Subcutaneous adipose tissue (tissue), 4 donors: ENCODE results near the gene PLEK2. TPM values are rescaled to one million over a fixed set of nuclear protein-coding genes. Genes with fewer than 3 reads are reported as not detected.

Experiments used
- CTCF ChIP-seq: fragments of 450-650 bp; IDR thresholded peaks from one replicate; pipeline ENCODE4 v1.5.1; 2016; ENCODE audit warnings: low read depth, mild to moderate bottlenecking, control low read depth, antibody characterized with exemption, moderate library complexity
- total RNA-seq, 4 donors: library from RNA; depleted of rRNA; stranded (reverse); fragments of >200 nt; gene quantifications; one replicate each; pipeline ENCODE4 v1.1.0, GENCODE V29; 2016

PLEK2 gene
- total RNA-seq, 4 donors from 2014 or later: 0.49 to 4.9 (median 1.8) TPM; not detected in 1

GRCh38 chr14:67360470-67361206 is 51.3 kb downstream of the PLEK2 start:
- TF ChIP-seq CTCF: no peak

DNA sequence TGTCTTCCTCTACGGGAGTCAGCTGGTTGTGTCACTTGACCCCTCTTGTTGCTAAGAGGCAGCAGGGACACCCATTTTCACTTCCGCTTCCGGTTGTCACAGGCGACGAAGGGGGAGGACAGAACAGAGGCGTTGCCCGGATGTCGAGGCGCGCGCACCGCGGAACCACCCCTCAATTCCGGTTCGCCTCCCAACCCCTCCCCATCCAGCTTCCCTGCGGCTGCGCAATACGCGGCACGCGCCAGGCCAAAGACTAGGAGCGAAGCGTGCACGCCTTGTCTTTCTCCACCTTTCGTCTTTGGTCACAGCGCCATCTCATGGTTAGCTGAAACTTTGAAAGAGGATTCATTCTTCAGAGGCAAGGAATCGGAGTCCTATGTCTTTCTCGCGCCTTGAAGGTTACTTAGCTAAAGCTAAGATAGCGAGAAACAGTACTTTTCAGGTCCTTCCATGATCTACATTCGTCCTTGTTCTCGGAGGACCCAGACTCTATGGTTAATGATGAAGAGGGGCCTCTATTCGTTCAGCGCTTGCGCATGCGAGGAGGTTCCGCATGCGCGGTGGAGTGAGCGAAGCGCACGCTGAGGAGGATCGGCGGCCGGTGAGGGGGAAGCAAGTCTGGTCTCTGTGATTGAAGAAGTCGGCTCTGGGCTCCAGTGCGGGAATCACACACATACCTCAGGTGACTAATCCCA is 52.0 kb downstream of the PLEK2 start, which contains the start of the genes ATP6V1D and EIF2S1:
TSS of gene ATP6V1D (minus strand) at position 30 of the 695 bp plus-strand sequence. CDS start 106 bp downstream, outside the sequence.
TSS of gene EIF2S1 (plus strand) at position 554 of the 695 bp plus-strand sequence. CDS start 4,440 bp downstream, outside the sequence.
- no peak for TF ChIP-seq CTCF

GRCh38 chr14:67358924-67359774 is 52.8 kb downstream of the PLEK2 start:
- no peak for TF ChIP-seq CTCF

DNA sequence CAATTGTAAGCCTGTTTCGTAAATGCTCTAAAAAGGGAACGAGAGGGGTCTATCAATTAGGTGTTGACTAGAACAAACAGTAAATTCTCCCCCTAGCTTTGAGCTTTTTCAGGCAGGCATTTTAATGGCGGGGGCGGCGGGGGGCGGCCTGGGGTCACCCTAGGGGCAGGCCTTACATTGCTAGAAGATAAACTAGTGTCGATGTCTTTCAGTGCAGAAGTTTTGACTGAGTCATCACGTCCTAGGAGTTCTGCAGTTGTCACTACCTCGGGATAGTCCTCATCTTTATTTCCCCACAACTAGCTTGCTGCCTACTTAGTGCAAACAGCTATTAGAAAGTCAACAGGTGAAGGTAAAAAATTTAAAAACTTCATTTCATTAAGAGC is 54.0 kb downstream of the PLEK2 start:
- no peak for TF ChIP-seq CTCF

DNA sequence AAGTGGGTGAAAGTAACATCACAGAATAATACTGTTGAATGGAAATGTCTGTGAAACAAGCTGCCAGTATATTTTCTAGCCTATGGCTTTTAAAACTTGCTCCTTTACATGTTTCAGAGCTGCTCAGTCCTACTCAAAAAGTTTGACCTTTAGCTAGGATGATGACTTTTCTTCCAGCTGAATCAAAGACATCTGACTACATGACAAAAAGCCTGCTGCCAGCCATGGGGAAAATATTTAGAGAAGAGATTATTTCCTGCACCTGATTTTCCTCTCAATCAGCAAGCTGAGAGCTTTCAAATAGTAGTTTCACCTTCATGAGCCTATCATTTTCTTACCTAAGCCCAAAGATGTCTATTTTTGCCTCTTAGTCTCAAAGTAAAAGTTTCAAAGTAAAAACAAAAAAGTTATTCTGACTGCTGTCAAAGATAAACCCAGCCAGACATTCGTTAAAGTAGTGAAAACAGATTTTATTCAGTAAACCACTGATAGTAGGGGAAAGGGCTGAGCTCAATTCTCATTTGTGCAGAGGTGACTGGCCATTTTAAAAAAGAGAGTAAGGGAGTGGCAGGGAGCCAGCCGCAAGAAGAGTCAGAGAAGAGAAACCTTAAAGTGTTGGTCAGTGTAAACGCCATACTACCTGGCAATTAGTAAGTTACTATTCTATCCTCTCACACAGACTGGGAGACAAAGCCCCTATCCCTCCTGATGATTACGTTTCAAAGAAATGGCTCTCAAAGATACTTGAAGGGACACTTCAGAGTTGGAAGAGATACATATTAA is 54.6 kb downstream of the PLEK2 start:
- no peak for TF ChIP-seq CTCF

- no peak for TF ChIP-seq CTCF
These were observed 59.9 kb downstream of the PLEK2 start for GRCh38 chr14:67352055-67352454.
